ENCODE results near the gene CHKA.

The CHKA gene

DNA sequence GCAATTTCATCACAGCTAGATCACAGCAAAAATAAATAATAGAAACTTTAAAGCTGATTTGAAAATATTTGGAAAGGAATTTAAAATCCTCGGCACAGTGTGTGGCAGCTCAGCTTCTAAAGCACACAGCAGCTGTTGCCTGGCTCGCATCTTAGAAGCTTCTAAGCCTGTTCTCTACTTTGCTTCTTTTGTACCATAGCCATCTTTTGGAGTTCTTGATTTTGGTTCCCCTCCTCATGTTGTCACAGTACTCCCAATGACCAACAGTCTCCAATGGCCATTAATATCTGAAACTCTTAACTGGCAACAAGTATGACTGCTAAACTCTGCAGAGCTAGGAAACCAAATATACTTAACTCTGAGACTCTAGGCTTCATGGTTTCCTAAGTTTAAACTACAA is 28.8 kb downstream of the CHKA start:
- no peak overlapping the region for H3K4me3 Mint-ChIP-seq
- H3K4me1 Mint-ChIP-seq, result peaks cover 22% of the 10 kb centered on the region
- peaks cover 4% of the 10 kb centered on the region for H3K36me3 Mint-ChIP-seq (ENCODE audit: low read depth)
- H3K9me3 Mint-ChIP-seq, result no peaks in the 10 kb centered on the region
- H3K27me3 Mint-ChIP-seq (ENCODE audit: low read depth), result no peaks in the 10 kb centered on the region
- TF ChIP-seq, protein P1, sequence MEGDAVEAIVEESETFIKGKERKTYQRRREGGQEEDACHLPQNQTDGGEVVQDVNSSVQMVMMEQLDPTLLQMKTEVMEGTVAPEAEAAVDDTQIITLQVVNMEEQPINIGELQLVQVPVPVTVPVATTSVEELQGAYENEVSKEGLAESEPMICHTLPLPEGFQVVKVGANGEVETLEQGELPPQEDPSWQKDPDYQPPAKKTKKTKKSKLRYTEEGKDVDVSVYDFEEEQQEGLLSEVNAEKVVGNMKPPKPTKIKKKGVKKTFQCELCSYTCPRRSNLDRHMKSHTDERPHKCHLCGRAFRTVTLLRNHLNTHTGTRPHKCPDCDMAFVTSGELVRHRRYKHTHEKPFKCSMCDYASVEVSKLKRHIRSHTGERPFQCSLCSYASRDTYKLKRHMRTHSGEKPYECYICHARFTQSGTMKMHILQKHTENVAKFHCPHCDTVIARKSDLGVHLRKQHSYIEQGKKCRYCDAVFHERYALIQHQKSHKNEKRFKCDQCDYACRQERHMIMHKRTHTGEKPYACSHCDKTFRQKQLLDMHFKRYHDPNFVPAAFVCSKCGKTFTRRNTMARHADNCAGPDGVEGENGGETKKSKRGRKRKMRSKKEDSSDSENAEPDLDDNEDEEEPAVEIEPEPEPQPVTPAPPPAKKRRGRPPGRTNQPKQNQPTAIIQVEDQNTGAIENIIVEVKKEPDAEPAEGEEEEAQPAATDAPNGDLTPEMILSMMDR (IDR thresholded peaks at IDR 0.05; ENCODE audit: unreplicated experiment in 3 of 3), result no peak
- H3K27ac Mint-ChIP-seq, result no peak overlapping the region

DNA sequence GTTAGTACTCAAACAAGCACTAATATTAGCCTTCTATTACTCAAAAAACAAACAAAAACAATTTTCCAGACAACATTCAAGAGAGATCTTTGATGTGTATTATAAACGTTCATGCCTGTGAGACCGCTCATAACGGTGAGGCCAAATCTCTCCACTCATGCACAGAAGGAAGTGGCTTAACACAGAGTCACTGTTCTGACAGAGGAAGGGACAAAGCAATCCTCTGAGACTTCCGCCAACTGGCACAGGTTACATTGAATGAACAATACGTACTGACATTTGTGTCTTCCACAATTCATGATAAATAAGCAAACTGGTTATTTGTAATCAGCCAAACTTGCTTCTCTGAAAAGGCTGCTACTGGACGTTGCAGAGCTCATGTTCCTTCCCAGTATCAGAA is 30.5 kb downstream of the CHKA start:
- H3K36me3 Mint-ChIP-seq (ENCODE audit: low read depth), result no peaks in the 10 kb centered on the region
- peaks cover 22% of the 10 kb centered on the region for H3K4me1 Mint-ChIP-seq
- no peaks in the 10 kb centered on the region for H3K27me3 Mint-ChIP-seq (ENCODE audit: low read depth)
- H3K4me3 Mint-ChIP-seq, result no peak overlapping the region
- H3K27ac Mint-ChIP-seq, result peak overlapping the region in 2 of 3 experiments; percentile 25 to 41
- TF ChIP-seq, protein P1 (IDR thresholded peaks at IDR 0.05; ENCODE audit: unreplicated experiment in 3 of 3), result no peak
- no peaks in the 10 kb centered on the region for H3K9me3 Mint-ChIP-seq

DNA sequence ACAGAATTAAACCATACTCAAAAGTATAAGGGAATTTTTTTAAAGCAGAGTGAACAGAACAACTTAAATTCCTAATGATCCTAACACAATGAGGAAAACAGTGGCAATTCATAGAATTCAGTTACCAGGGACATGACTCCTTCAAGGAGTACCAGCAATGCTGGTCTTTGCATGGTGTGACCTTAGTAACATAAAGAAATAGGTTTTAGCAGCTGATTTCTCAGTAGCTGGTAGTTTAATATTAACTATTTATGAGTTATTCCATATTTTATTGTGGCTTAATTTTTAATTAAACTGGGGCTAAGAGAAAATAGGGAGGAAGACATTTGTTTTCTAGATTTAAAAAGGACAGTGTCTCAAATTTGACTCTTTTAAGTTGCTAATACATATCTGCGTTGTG is 30.9 kb downstream of the CHKA start:
- no peaks in the 10 kb centered on the region for H3K27me3 Mint-ChIP-seq (ENCODE audit: low read depth)
- no peaks in the 10 kb centered on the region for H3K9me3 Mint-ChIP-seq
- peak overlapping the region in 2 of 3 experiments; percentile 25 to 41 for H3K27ac Mint-ChIP-seq
- no peak overlapping the region for H3K4me3 Mint-ChIP-seq
- TF ChIP-seq, protein P1 (IDR thresholded peaks at IDR 0.05; ENCODE audit: unreplicated experiment in 3 of 3), result no peak
- H3K4me1 Mint-ChIP-seq, result peaks cover 22% of the 10 kb centered on the region
- no peaks in the 10 kb centered on the region for H3K36me3 Mint-ChIP-seq (ENCODE audit: low read depth)

DNA sequence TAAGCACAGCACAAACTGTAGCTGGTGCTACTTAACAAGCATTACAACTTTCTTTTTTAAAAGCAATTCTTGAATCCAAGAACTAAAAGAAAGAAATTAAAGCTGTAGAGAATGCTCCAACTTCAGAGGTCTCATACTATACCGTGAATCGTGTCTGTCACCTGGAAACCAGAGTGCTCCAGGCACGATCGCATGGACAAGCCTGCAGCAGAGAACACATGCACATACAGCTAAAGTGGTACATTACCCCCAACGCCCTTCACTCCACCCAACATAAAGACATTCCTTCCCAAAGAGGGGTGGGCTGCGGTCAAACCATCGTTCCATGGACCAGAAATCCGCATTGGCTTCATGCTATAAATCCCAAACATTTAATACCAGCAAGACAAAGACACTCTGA is 31.5 kb downstream of the CHKA start:
- Mint-ChIP-seq H3K9me3 (no peaks in the 10 kb centered on the region), H3K36me3 (ENCODE audit: low read depth) (no peaks in the 10 kb centered on the region), H3K27me3 (ENCODE audit: low read depth) (no peaks in the 10 kb centered on the region), H3K4me3 (no peak overlapping the region), H3K4me1 (peaks cover 22% of the 10 kb centered on the region), H3K27ac (no peak overlapping the region)
- TF ChIP-seq, protein P1 (IDR thresholded peaks at IDR 0.05; ENCODE audit: unreplicated experiment in 3 of 3), result no peak

DNA sequence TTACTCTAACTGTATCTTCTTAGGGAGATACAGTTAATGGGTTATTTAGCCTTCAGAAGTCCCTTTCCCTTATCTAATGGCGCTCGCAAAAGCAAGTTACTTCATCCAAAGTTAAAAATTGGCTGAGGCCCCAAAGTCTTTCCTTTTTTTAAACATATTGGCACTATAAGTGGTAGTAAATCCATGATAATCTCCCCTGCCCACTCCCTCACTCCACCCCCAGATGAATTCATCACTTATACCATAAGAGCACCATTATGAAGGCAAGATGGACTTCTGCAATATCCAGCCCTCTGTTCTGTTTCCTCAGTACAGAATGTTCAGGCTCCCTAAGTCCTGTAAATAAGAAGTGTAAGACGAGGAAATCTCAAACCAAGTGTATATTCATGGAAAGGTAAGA is 37.7 kb downstream of the CHKA start:
- H3K9me3 Mint-ChIP-seq, result no peaks in the 10 kb centered on the region
- H3K36me3 Mint-ChIP-seq (ENCODE audit: low read depth), result peaks cover 14% of the 10 kb centered on the region
- H3K27ac Mint-ChIP-seq, result no peak overlapping the region
- H3K4me3 Mint-ChIP-seq, result no peak overlapping the region
- TF ChIP-seq, protein P1 (IDR thresholded peaks at IDR 0.05; ENCODE audit: unreplicated experiment in 3 of 3), result no peak
- H3K27me3 Mint-ChIP-seq (ENCODE audit: low read depth), result no peaks in the 10 kb centered on the region
- peaks cover 15% of the 10 kb centered on the region for H3K4me1 Mint-ChIP-seq

DNA sequence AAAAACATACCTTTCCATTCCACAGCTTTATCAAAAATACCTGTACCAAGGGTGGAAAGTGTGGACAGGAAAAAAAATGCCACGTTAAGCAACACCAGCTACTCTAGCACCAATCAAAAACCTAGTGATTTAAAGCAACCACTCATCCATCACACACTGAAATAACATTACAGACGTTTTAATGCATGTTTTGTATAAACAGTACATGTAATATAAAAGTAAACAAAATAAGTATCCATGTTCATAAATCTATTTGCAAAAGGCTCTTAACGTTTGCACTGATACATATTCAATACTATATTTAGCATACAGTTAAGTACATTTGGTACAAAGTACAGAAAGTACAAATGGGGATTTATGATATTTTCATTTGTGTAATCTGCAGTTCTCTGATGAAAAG is 38.7 kb downstream of the CHKA start:
- Mint-ChIP-seq H3K9me3 (no peaks in the 10 kb centered on the region), H3K4me3 (no peak overlapping the region), H3K27me3 (ENCODE audit: low read depth) (no peaks in the 10 kb centered on the region), H3K4me1 (peaks cover 15% of the 10 kb centered on the region), H3K36me3 (ENCODE audit: low read depth) (peaks cover 21% of the 10 kb centered on the region), H3K27ac (peak overlapping the region in 1 of 3 experiments; percentile 33)
- TF ChIP-seq, protein P1 (IDR thresholded peaks at IDR 0.05; ENCODE audit: unreplicated experiment in 3 of 3), result no peak

Data from nephron (organoid).